Stimulated activated naive CD8-positive, alpha-beta T cell treated with anti-CD3 and anti-CD28 coated beads, Interleukin-15, amount 100 ng/mL, for 72 hours (primary cell): Measurements from ENCODE around the gene NR3C2.
A peak's percentile ranks its signal among the peaks of the same experiment; 100 is the strongest.

Experiments
- ATAC-seq: fragments of 150-1000 bp; cut with Tn5 transposase; 2 replicates; pipeline ENCODE4 v1.10.0; 2021; ENCODE audit warnings: mild to moderate bottlenecking, moderate library complexity
- DNase-seq, 2 donors: peaks; one replicate each; pipeline ENCODE4 v3.0.0; 2021 to 2022
- H3K27ac Mint-ChIP-seq, 2 donors: one replicate each; pipeline ENCODE4 v1.8.0; 2022; ENCODE audit warnings: mild to moderate bottlenecking in 2 of 2, mixed read lengths in 2 of 2, moderate library complexity in 2 of 2
- H3K27me3 Mint-ChIP-seq: one replicate; pipeline ENCODE4 v1.8.0; 2022; ENCODE audit warnings: mixed read lengths
- H3K4me1 Mint-ChIP-seq: one replicate; pipeline ENCODE4 v1.8.0; 2022; ENCODE audit warnings: mild to moderate bottlenecking, mixed read lengths
- H3K4me3 Mint-ChIP-seq, 2 donors: one replicate each; pipeline ENCODE4 v1.8.0; 2022; ENCODE audit warnings: mild to moderate bottlenecking in 2 of 2, mixed read lengths in 2 of 2, moderate library complexity in 1 of 2
- H3K9me3 Mint-ChIP-seq, 2 donors: one replicate each; pipeline ENCODE4 v1.8.0; 2022; ENCODE audit warnings: mixed read lengths in 2 of 2

NR3C2 gene

DNA sequence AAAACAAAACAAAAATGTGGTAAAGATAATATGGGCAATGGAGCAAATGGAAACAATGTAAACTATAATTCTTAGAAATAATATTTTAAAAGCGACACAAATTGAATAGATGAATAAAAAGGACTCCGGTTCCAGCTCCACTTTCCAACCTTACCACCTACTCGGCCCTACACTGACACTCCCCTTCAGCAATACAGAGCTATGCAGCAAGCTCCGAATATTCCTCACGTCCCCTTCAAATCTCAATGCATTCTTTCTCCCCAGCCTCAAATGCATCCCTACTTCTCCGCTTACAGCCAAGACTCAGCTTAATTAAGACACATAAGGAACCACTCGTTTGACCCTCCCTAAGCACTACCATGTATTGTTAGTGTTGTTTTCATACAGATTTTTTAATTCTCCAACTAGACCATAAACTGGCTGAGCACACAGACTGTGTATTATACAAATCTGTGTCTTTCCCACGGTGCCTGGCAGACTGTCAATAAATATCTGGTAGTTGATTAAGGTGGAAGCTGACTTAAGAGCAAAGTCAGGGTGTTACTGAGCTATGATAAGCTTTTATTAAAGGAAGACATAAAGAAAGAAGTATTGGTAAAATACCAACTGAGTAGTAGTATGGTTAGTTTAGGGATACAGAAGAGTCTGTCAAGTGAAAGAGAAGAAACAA, 219.1 kb downstream of the NR3C2 start:
- no peak for ATAC-seq
- peaks cover 6% of the 10 kb centered on the region for H3K4me1 Mint-ChIP-seq
- no peaks in the 10 kb centered on the region for H3K9me3 Mint-ChIP-seq
- no peak for DNase-seq
- H3K4me3 Mint-ChIP-seq: no peak overlapping the region
- H3K27ac Mint-ChIP-seq: no peak overlapping the region
- no peaks in the 10 kb centered on the region for H3K27me3 Mint-ChIP-seq

DNA sequence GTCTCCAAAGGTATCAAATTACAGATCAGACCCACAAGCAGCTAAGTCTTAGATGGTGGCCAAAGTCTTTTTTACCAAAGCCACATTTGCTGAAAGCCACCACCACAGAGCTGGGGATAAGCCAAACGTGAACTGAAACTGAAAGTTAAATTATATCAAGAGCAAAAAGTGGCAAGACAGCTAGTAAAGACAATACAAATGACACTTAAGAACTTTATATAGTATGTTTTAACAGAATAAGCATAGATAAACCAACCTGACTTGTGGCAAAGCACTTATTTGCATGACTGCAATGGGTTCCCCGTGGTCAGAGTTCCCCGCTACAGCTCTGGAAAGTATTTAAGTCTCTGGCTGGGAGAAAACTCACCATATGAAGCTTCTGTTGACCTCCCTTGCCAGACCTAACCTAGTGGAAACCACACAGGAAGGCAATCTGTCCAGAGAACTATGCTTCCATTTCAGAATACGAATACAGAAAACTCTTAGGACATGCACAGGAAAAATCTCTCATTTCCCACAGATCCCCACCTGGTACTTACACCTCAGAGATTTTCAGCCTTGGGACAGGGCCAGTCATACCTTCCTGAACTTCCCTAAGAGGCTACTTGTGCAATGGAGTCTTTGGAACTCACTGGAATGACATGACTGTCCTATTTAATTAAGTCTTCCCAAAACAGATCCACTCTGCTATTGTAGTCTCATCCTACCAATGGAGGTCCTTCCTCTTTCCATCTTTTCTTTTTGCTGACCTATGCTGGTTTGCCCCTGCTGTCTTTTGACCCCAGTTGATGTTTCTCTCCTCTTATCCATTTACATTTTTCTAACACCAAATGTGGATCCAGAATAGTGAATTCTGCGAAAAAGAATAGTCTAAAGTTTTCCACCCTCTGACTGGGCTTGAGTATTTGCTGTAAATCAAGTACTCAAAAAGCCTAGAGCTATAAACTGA, 225.1 kb downstream of the NR3C2 start:
- H3K27ac Mint-ChIP-seq: peak overlapping the region; percentile 31 to 88
- ATAC-seq (peak; percentile 93), DNase-seq (peak; percentile 33 to 53)
- H3K4me1 Mint-ChIP-seq: peaks cover 40% of the 10 kb centered on the region
- H3K4me3 Mint-ChIP-seq: peak overlapping the region; percentile 43 to 74
- peaks cover 0 to 4% of the 10 kb centered on the region in 2 donors for H3K9me3 Mint-ChIP-seq
- no peaks in the 10 kb centered on the region for H3K27me3 Mint-ChIP-seq

DNA sequence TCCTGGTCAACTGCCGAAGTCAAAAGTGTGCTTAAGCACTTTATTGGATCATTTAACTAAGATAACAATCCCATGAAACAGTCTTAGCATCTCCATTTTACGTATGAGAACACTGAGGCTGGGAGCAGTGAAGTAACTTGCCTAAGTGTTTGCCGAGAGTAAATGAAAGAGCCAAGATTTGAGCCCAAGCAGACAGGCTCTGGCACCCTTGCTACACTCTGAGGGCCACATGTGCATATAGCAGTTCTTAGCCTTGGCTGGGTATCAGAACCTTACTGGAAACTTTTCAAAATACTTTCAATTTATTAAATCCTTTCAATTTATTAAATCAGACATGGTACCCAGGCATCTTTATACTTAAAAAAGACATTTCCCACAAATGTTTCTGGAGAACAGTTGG, 225.9 kb downstream of the NR3C2 start:
- H3K4me1 Mint-ChIP-seq: peaks cover 40% of the 10 kb centered on the region
- H3K27me3 Mint-ChIP-seq: no peaks in the 10 kb centered on the region
- peak overlapping the region in 1 of 2 donors; percentile 88 for H3K27ac Mint-ChIP-seq

DNA sequence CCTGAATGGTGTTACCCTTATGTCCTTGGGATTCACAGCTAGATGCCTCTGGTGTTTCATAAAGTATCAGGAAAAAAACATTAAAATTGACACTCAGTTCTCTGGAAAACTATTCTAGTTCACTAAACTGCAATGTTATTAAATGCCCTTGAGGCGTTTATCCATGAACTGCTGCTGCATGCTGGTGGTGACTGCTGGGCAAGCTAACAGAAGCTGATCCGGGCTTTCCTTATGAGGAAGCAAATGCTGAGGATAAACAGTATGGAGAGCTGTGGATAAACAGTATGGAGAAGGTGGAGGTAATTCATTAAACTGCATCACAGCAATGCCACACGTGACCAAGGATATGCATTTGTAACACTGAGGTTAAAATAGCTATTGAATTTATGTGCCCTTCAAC, 227.0 kb downstream of the NR3C2 start:
- no peak overlapping the region for H3K4me3 Mint-ChIP-seq
- no peak for ATAC-seq
- H3K27ac Mint-ChIP-seq: peak overlapping the region in 1 of 2 donors; percentile 59
- no peaks in the 10 kb centered on the region for H3K27me3 Mint-ChIP-seq
- DNase-seq: no peak
- H3K4me1 Mint-ChIP-seq: peaks cover 40% of the 10 kb centered on the region
- H3K9me3 Mint-ChIP-seq: peaks cover 0 to 4% of the 10 kb centered on the region in 2 donors

More for the DNA sequence above, 225.9 kb downstream of the NR3C2 start:
- peak; percentile 5 for ATAC-seq
- DNase-seq: no peak
- Mint-ChIP-seq H3K9me3 (peaks cover 0 to 4% of the 10 kb centered on the region in 2 donors), H3K4me3 (peak overlapping the region; percentile 43 to 74)

DNA sequence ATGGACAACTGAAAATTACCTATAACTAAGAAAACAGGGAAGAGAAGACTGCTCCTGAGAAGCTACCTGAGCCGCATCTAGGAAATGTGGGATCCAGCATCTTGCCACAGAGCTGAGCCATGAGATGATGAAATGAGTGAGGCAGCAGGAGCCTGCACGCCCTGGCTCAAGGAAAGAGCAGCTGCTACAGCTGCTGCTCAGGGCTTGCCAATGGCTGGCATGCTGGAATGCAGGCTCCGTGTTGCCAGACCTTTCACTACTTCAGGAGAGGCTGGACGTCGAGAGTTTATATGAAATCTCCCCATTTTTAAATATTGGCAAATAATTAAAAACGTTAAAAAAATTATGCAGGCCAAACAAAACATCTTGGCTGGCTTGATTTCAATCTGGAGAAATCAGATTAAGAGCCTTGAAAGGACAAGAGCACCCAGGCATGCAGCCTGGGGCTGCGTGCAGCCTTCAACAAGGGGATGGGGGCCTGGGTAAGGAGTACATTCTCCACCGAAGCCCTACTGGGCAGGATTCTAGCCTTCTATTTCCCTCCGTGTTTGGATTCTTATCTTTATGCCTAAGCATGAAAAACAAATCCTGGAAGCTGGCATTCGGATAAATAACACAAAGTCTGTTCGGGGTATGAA, 227.6 kb downstream of the NR3C2 start:
- Mint-ChIP-seq H3K27ac (no peak overlapping the region), H3K4me3 (no peak overlapping the region), H3K4me1 (peaks cover 40% of the 10 kb centered on the region), H3K27me3 (no peaks in the 10 kb centered on the region), H3K9me3 (peaks cover 0 to 4% of the 10 kb centered on the region in 2 donors)
- DNase-seq: no peak
- no peak for ATAC-seq

DNA sequence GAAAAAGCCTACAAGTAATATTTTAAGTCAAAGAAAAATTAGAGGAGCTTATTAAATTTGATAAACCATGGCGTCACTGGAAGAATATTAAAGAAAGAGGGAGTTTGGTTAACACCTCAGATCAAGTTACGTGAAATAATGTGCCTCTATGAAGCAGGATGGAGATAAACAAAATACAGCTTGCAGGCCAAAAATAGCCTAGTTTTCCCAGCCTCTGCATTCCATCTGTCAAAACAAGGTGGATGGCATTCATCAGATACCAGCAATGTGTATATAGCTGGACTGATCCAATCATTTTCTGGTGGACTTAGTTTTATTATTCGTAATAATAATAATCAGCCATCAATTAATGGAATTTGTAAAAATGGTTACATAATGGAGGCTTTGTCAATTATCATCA, 230.7 kb downstream of the NR3C2 start:
- H3K4me3 Mint-ChIP-seq: no peak overlapping the region

DNA sequence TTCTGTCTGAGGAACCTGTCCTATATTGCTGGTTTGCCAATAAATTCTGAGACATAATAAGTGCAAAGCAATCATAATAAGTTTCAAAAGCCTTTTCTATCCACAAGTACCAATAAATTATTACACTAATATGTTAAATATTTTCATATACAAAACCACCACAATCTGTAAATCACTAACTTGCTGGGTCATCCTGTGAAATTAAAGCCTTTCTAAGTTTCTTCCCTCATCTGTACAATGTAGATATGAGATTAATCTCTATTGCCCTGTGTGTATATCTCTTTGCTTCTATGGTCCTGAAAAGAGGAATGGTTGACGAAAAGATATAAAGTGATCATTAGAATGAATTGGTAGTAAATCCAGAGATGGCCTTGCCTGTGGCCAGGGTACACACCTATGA, 231.6 kb downstream of the NR3C2 start:
- H3K4me3 Mint-ChIP-seq: no peak overlapping the region
- H3K27ac Mint-ChIP-seq: no peak overlapping the region
- ATAC-seq (no peak), DNase-seq (no peak)
- H3K27me3 Mint-ChIP-seq: no peaks in the 10 kb centered on the region
- peaks cover 22% of the 10 kb centered on the region for H3K4me1 Mint-ChIP-seq
- H3K9me3 Mint-ChIP-seq: no peaks in the 10 kb centered on the region

More for the DNA sequence above, 230.7 kb downstream of the NR3C2 start:
- Mint-ChIP-seq H3K27me3 (no peaks in the 10 kb centered on the region), H3K27ac (no peak overlapping the region), H3K4me1 (peaks cover 28% of the 10 kb centered on the region), H3K9me3 (no peaks in the 10 kb centered on the region)
- ATAC-seq (no peak), DNase-seq (no peak)

DNA sequence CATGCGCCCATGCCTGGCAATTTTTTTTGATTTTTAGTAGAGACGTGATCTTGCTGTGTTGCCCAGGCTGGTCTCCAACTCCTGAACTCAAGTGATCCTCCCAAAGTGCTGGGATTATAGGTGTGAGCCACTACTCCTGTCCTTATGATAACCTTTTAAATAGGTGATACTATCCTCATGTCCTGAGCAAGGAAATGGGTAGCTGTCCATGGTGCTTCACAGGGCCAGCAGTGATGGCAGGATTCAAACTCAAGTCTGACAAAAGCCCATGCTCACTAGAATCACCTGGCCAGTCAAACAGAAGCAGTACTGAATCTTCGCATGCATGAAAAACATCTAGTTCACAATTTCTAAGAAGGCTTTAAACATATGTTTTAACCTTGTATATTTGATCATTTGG, 235.1 kb downstream of the NR3C2 start:
- DNase-seq (no peak), ATAC-seq (no peak)
- H3K4me1 Mint-ChIP-seq: peaks cover 14% of the 10 kb centered on the region
- H3K4me3 Mint-ChIP-seq: no peak overlapping the region
- no peaks in the 10 kb centered on the region for H3K27me3 Mint-ChIP-seq
- H3K27ac Mint-ChIP-seq: no peak overlapping the region
- H3K9me3 Mint-ChIP-seq: no peaks in the 10 kb centered on the region

DNA sequence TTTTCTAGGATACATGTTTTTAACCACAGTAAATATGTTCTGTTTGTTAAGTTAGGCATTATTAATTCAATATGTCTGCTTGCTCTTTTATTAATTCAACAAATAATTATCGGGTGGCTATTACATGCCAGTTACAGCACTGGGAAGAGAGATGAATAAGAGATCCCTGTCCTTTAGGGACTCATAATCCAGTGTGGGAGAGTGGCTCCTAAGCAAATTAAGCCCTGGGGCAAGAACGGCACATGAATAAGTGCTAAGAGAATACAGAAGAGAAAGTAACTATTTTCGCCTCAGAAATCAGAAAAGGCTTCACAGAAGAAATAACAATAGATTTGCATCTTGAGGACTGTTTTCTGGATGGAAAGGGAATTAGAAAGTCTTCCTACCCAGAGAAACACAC, 236.7 kb downstream of the NR3C2 start:
- Mint-ChIP-seq H3K4me3 (no peak overlapping the region), H3K27ac (no peak overlapping the region), H3K27me3 (no peaks in the 10 kb centered on the region), H3K9me3 (no peaks in the 10 kb centered on the region), H3K4me1 (peaks cover 14% of the 10 kb centered on the region)
- ATAC-seq: no peak
- no peak for DNase-seq

DNA sequence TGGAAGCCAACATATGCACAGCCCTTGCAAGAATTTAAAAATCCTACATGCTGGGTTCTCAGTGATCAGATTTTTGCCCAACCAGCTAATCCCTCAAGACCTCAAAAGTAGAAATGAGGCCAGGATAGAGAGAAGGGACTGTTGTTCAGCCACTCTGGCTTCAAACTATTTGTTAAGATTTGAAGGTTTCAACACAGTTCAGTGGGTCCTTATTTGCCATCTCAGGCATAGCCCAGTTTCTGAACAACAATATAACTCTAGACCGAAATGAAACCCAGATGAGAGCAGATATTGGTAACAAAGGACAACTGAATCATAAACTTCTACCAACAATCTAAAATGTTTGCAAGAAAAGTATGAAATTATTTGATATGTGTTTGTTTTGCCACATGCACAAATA, 237.3 kb downstream of the NR3C2 start:
- Mint-ChIP-seq H3K9me3 (no peaks in the 10 kb centered on the region), H3K27ac (no peak overlapping the region), H3K4me1 (peaks cover 14% of the 10 kb centered on the region), H3K27me3 (no peaks in the 10 kb centered on the region), H3K4me3 (no peak overlapping the region)
- ATAC-seq (no peak), DNase-seq (no peak)

DNA sequence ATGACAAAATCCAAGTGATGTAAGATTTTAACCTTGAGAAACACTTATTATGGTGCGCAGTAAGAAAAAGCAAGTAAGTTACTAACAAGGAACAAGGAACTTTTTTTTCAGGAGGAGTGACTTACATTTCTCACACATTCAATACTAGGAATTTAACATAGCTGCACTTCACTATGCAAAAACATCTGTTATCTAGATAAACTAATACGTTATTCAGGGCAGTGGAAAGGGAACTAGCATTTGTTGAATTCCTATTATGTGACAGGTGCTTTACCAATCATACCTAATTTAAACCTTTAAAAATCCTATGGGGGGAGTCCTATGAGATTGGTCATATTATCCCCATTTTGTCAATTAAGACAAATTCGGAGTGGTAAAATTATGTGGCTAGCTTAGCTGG, 238.0 kb downstream of the NR3C2 start:
- ATAC-seq (no peak), DNase-seq (no peak)
- Mint-ChIP-seq H3K4me3 (no peak overlapping the region), H3K27ac (no peak overlapping the region), H3K4me1 (peaks cover 14% of the 10 kb centered on the region), H3K9me3 (no peaks in the 10 kb centered on the region), H3K27me3 (no peaks in the 10 kb centered on the region)

DNA sequence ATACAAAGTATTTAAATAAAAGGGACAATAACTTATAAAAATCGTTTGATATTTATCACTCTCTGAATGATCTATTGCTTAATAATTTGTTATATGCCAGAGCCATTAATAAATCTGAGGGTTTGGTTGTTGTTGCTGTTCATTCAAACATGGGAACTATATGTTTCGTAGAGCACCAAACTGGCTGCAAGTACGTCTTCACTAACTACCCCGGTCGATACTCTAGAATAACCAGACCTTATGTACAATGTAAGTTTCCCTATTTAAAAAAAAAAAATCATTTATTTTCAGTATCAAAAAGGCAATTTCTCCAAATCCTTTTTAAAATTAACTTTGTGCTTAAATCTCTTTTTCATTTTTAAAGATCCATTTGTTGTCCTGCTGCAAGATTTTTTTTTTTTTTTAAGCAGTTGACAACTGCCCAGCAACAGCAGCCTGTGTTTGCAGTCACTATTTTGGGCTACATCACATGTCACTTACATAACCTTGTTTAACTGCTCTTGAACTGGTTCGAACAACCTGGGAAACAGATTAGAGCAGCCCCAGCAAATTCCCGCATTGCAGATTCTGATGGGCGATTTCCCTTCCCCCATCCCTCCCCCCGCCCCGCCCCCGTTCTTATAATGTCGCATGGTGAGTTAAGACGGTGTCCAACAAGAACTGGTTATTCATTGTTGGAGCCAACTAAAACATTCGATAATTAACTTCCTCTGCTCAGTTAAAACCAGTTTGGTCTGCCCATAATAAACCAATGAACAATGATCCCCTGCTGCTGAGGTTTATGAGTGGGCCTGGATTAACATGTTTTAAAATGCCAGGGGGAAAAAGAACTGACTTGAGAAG, 238.9 kb downstream of the NR3C2 start:
- ATAC-seq: no peak
- Mint-ChIP-seq H3K4me1 (peaks cover 10% of the 10 kb centered on the region), H3K27ac (no peak overlapping the region), H3K27me3 (no peaks in the 10 kb centered on the region), H3K4me3 (no peak overlapping the region), H3K9me3 (no peaks in the 10 kb centered on the region)
- no peak for DNase-seq

DNA sequence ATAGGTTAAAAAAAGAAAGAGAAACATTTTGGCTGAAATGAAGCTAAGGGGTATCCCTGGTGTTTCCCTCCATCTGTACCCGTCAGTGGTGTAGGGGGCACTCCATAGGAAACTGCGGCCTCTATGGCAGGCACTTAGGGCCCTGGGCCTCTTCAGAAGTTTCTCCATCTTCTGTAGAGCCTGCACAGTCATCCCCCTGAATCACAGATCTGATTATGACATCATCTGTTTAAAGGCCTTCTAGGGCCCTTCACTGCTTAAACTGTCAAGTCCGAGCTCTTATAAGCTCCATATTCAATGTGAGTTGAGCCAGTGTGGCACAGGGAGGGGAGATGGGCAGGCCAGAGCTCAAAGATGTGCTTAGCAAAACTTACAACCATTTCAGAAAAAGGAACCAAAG, 241.3 kb downstream of the NR3C2 start:
- no peaks in the 10 kb centered on the region for H3K9me3 Mint-ChIP-seq
- no peak overlapping the region for H3K27ac Mint-ChIP-seq
- ATAC-seq: no peak
- DNase-seq: no peak
- H3K27me3 Mint-ChIP-seq: no peaks in the 10 kb centered on the region
- no peak overlapping the region for H3K4me3 Mint-ChIP-seq
- H3K4me1 Mint-ChIP-seq: peaks cover 5% of the 10 kb centered on the region

DNA sequence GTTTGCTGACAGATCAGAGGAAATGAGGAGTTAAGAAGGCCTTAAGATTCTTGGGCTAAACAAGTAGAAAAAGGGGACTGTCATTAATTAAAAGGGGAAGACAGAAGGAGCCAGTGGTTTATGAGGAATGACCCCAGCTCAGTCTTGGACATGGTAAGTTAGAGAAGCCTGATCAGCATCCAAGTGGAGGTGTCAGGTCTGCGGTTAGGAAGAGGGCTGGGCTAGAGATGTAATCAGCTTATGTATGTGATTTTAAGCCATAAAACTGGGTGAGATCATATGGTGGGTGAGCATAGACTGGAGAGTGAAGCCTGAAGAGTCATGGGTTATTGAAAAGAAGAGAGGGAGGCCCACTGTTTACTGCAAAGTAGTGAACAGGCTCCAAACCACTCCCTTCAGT, 246.1 kb downstream of the NR3C2 start:
- ATAC-seq (peak; percentile 31), DNase-seq (no peak)
- no peak overlapping the region for H3K4me3 Mint-ChIP-seq
- no peaks in the 10 kb centered on the region for H3K4me1 Mint-ChIP-seq
- peaks cover 0 to 10% of the 10 kb centered on the region in 2 donors for H3K9me3 Mint-ChIP-seq
- H3K27ac Mint-ChIP-seq: no peak overlapping the region
- H3K27me3 Mint-ChIP-seq: no peaks in the 10 kb centered on the region

DNA sequence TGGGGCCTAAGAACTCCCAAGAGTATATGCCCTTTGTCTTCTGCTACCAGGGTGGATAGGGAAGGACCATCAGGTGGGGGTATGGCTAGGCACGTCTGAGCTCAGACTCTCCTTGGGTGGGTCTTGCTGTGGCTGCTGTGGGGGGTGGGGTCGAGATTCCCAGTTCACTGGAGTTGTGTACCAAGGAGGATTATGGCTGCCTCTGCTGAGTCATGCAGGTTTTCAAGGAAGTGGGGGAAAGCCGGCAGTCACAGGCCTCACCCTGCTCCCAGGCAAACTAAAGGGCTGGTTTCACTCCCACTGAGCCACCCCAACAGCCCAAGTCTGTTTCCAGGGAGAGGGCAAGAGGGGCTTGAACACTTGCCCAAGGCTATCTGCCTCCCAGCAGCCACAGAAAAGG, 249.7 kb downstream of the NR3C2 start:
- H3K4me1 Mint-ChIP-seq: no peaks in the 10 kb centered on the region
- no peaks in the 10 kb centered on the region for H3K27me3 Mint-ChIP-seq
- peaks cover 5 to 23% of the 10 kb centered on the region in 2 donors for H3K9me3 Mint-ChIP-seq
- ATAC-seq: no peak
- no peak overlapping the region for H3K4me3 Mint-ChIP-seq
- DNase-seq: no peak
- H3K27ac Mint-ChIP-seq: no peak overlapping the region
